Measurements from ENCODE around the gene SPINT2. TPM values are rescaled to one million over a fixed set of nuclear protein-coding genes. Genes with fewer than 3 reads are reported as not detected.

Gene SPINT2
- total RNA-seq, 2 experiments from 2014 or later = 57.5 to 60.9 TPM

GRCh38 chr19:38245826-38246498, 18.4 kb upstream of the SPINT2 start:
- H3K4me3 Mint-ChIP-seq = no peak overlapping the region
- ChIA-PET POLR2A (no interaction called here), CTCF (interaction anchor here (0.9 to 2.2 kb wide), 5 partner anchors 74 to 343 kb away, joined by 3 to 6 read pairs (median 5); partner anchors contain the start of genes CATSPERG and KCNK6)
- H3K27ac Mint-ChIP-seq = no peak overlapping the region
- no peak for DNase-seq
- H3K9me3 Mint-ChIP-seq = no peaks in the 10 kb centered on the region
- no peaks in the 10 kb centered on the region for H3K27me3 Mint-ChIP-seq
- H3K36me3 Mint-ChIP-seq = no peaks in the 10 kb centered on the region
- H3K4me1 Mint-ChIP-seq (ENCODE audit: low read depth) = peaks cover 2% of the 10 kb centered on the region
- intact Hi-C loops (cut with micrococcal nuclease) = no loop called here

DNA sequence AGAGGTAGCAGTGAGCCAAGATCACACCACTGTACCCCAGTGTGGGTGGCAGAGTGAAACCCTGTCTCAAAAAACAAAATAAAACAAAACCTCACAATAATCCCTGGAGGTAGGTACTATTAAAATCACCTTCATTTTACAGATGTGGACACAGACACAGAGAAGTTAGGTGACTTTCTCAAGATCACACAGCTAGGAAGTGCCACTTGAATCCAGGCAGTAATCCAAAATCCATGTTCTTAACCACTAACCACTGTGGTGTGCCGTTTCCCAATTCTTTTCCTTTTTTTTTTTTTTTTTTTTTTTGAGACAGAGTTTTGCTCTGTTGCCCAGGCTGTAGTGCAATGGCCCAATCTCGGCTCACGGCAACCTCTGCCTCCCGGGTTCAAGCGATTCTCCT, 17.2 kb upstream of the SPINT2 start:
- POLR2A ChIA-PET = interaction anchor here (0.7 kb wide), 1 partner anchor 428 kb away, joined by 4 read pairs; no protein-coding TSS in a partner anchor
- CTCF ChIA-PET = interaction anchor here (1.3 to 2.1 kb wide), 3 partner anchors 89 to 344 kb away, joined by 3 to 6 read pairs (median 5); partner anchors contain the start of gene CATSPERG
- no peak overlapping the region for H3K4me3 Mint-ChIP-seq
- H3K4me1 Mint-ChIP-seq (ENCODE audit: low read depth) = peaks cover 2% of the 10 kb centered on the region
- peaks cover 3% of the 10 kb centered on the region for H3K27me3 Mint-ChIP-seq
- no peak for DNase-seq
- no peaks in the 10 kb centered on the region for H3K9me3 Mint-ChIP-seq
- intact Hi-C loops (cut with micrococcal nuclease) = no loop called here
- H3K36me3 Mint-ChIP-seq = no peaks in the 10 kb centered on the region
- no peak overlapping the region for H3K27ac Mint-ChIP-seq

GRCh38 chr19:38247734-38248268, 16.6 kb upstream of the SPINT2 start:
- no peaks in the 10 kb centered on the region for H3K9me3 Mint-ChIP-seq
- POLR2A ChIA-PET = interaction anchor here (0.7 kb wide), 2 partner anchors 106 to 427 kb away, joined by 3 to 4 read pairs; no protein-coding TSS in a partner anchor
- no peak overlapping the region for H3K27ac Mint-ChIP-seq
- H3K4me1 Mint-ChIP-seq (ENCODE audit: low read depth) = peaks cover 2% of the 10 kb centered on the region
- CTCF ChIA-PET = no interaction called here
- no peak overlapping the region for H3K4me3 Mint-ChIP-seq
- H3K27me3 Mint-ChIP-seq = peaks cover 3% of the 10 kb centered on the region
- no peak for DNase-seq
- H3K36me3 Mint-ChIP-seq = no peaks in the 10 kb centered on the region
- intact Hi-C loops (cut with micrococcal nuclease) = no loop called here

GRCh38 chr19:38248421-38248820, 16.0 kb upstream of the SPINT2 start:
- DNase-seq = no peak
- H3K4me3 Mint-ChIP-seq = no peak overlapping the region
- CTCF ChIA-PET = interaction anchor here (0.9 kb wide), 1 partner anchor 91 kb away, joined by 3 read pairs; no protein-coding TSS in a partner anchor
- no peak overlapping the region for H3K27ac Mint-ChIP-seq
- no peaks in the 10 kb centered on the region for H3K36me3 Mint-ChIP-seq
- H3K27me3 Mint-ChIP-seq = peaks cover 3% of the 10 kb centered on the region
- intact Hi-C loops (cut with micrococcal nuclease) = no loop called here
- peaks cover 2% of the 10 kb centered on the region for H3K4me1 Mint-ChIP-seq (ENCODE audit: low read depth)
- H3K9me3 Mint-ChIP-seq = no peaks in the 10 kb centered on the region
- POLR2A ChIA-PET = interaction anchor here (0.6 to 0.7 kb wide), 2 partner anchors 107 to 622 kb away, joined by 3 read pairs; no protein-coding TSS in a partner anchor

DNA sequence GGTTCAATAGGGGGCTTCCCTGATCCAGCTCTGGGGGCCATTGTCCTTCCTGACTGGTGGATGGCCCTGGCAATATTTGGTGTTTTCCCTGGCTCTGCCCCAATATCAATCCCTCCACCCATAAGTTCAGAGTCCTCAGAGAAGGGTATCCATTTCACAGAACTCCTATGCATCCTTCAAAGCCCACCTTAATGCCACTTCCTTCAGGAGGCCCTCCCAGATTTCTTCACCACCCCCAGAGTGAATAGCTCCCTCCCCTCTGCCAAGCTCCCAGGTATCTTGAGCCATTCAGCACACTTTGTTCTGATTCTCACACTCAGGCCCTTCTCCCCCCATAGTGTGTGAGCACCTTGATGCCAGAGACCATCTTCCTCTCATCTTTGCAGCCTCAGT, 13.9 kb upstream of the SPINT2 start:
- Mint-ChIP-seq H3K36me3 (no peaks in the 10 kb centered on the region), H3K9me3 (no peaks in the 10 kb centered on the region), H3K4me3 (no peak overlapping the region), H3K4me1 (ENCODE audit: low read depth) (no peaks in the 10 kb centered on the region), H3K27ac (no peak overlapping the region), H3K27me3 (peaks cover 10% of the 10 kb centered on the region)
- ChIA-PET CTCF (no interaction called here), POLR2A (no interaction called here)
- intact Hi-C loops (cut with micrococcal nuclease) = no loop called here
- DNase-seq = no peak

GRCh38 chr19:38250821-38251563, 13.4 kb upstream of the SPINT2 start:
- Mint-ChIP-seq H3K27me3 (peaks cover 14% of the 10 kb centered on the region), H3K4me1 (ENCODE audit: low read depth) (no peaks in the 10 kb centered on the region), H3K36me3 (no peaks in the 10 kb centered on the region), H3K27ac (no peak overlapping the region), H3K4me3 (no peak overlapping the region), H3K9me3 (no peaks in the 10 kb centered on the region)
- CTCF ChIA-PET = interaction anchor here (1.2 to 2.2 kb wide), 2 partner anchors 16 to 349 kb away, joined by 3 to 7 read pairs; no protein-coding TSS in a partner anchor
- POLR2A ChIA-PET = no interaction called here
- DNase-seq = no peak
- intact Hi-C loops (cut with micrococcal nuclease) = no loop called here

DNA sequence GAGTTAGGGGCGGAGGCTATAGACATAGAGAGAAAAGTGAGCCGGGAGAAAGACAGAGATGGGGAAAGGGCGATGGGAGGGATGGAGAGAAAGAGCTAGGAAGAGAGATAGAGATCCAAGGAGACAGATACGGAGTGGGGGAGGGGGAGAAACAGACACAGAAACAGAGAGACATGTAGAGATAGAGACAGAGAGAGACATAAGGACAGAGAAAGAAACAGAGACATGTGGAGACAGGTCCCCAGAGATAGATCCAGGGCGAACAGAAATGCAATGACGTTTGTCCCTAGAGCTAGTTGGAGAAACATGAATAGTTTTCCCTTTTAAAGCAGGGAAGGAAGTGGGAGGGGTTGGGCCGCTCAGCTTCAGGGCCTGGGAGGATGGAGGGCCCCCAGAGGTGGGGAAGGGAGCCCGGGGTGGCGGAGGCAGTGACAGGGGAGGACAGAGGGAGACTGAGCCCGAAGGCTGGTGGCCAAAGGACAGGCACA, 12.8 kb upstream of the SPINT2 start:
- peaks cover 15% of the 10 kb centered on the region for H3K27me3 Mint-ChIP-seq
- intact Hi-C loops (cut with micrococcal nuclease) = no loop called here
- H3K27ac Mint-ChIP-seq = no peak overlapping the region
- H3K4me3 Mint-ChIP-seq = no peak overlapping the region
- no peaks in the 10 kb centered on the region for H3K36me3 Mint-ChIP-seq
- no peaks in the 10 kb centered on the region for H3K4me1 Mint-ChIP-seq (ENCODE audit: low read depth)
- ChIA-PET POLR2A (no interaction called here), CTCF (interaction anchor here (0.5 to 2.2 kb wide), 4 partner anchors 8 to 349 kb away, joined by 3 to 7 read pairs (median 5); no protein-coding TSS in a partner anchor)
- H3K9me3 Mint-ChIP-seq = no peaks in the 10 kb centered on the region
- no peak for DNase-seq

DNA sequence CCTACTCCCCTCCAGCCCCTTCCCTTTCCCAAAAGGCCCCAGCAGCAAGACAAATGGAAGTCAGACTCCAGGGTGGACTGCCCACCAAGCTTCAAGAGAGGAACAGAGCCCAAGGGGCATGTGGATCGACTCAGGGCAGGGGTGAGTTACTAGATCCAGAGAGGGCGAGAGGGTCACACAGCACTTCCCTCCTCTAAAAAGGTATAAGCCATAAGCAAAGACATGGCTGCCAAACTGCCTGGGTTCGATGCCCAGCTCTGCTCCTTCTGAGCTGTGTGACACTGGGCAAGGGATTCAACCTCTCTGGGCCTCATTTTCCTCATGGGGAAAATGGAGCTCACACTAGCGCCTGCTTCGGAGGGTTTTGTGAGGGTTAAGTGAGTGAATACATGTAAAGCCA, 12.0 kb upstream of the SPINT2 start:
- ChIA-PET CTCF (interaction anchor here (0.5 to 2.2 kb wide), 3 partner anchors 9 to 350 kb away, joined by 3 to 7 read pairs (median 7); no protein-coding TSS in a partner anchor), POLR2A (no interaction called here)
- H3K36me3 Mint-ChIP-seq = no peaks in the 10 kb centered on the region
- no peak overlapping the region for H3K27ac Mint-ChIP-seq
- no peaks in the 10 kb centered on the region for H3K4me1 Mint-ChIP-seq (ENCODE audit: low read depth)
- H3K27me3 Mint-ChIP-seq = peaks cover 22% of the 10 kb centered on the region
- no peak overlapping the region for H3K4me3 Mint-ChIP-seq
- DNase-seq = no peak
- no peaks in the 10 kb centered on the region for H3K9me3 Mint-ChIP-seq
- intact Hi-C loops (cut with micrococcal nuclease) = no loop called here

- H3K4me3 Mint-ChIP-seq = no peak overlapping the region
- H3K4me1 Mint-ChIP-seq (ENCODE audit: low read depth) = no peaks in the 10 kb centered on the region
- CTCF ChIA-PET = interaction anchor here (1.2 to 2.2 kb wide), 2 partner anchors 9 to 351 kb away, joined by 7 read pairs; no protein-coding TSS in a partner anchor
- POLR2A ChIA-PET = no interaction called here
- peaks cover 24% of the 10 kb centered on the region for H3K27me3 Mint-ChIP-seq
- no peaks in the 10 kb centered on the region for H3K9me3 Mint-ChIP-seq
- no peak overlapping the region for H3K27ac Mint-ChIP-seq
- H3K36me3 Mint-ChIP-seq = no peaks in the 10 kb centered on the region
- DNase-seq = no peak
- intact Hi-C loops (cut with micrococcal nuclease) = no loop called here
Measured at GRCh38 chr19:38252941-38253691, 11.3 kb upstream of the SPINT2 start.

- CTCF ChIA-PET = no interaction called here
- H3K27me3 Mint-ChIP-seq = peaks cover 25% of the 10 kb centered on the region
Measured at GRCh38 chr19:38253788-38254187, 10.6 kb upstream of the SPINT2 start.

GRCh38 chr19:38255383-38256014, 8.9 kb upstream of the SPINT2 start:
- CTCF ChIA-PET = interaction anchor here (0.6 to 1.8 kb wide), 7 partner anchors 10 to 353 kb away, joined by 3 to 12 read pairs (median 3); no protein-coding TSS in a partner anchor
- Mint-ChIP-seq H3K27ac (no peak overlapping the region), H3K9me3 (no peaks in the 10 kb centered on the region), H3K27me3 (peaks cover 27% of the 10 kb centered on the region), H3K4me1 (ENCODE audit: low read depth) (peaks cover 2% of the 10 kb centered on the region), H3K36me3 (no peaks in the 10 kb centered on the region), H3K4me3 (no peak overlapping the region)
- intact Hi-C loops (cut with micrococcal nuclease) = no loop called here
- POLR2A ChIA-PET = no interaction called here
- DNase-seq = no peak

More at GRCh38 chr19:38253788-38254187, 10.6 kb upstream of the SPINT2 start:
- Mint-ChIP-seq H3K4me1 (ENCODE audit: low read depth) (no peaks in the 10 kb centered on the region), H3K36me3 (no peaks in the 10 kb centered on the region), H3K27ac (no peak overlapping the region), H3K9me3 (no peaks in the 10 kb centered on the region), H3K4me3 (no peak overlapping the region)
- no peak for DNase-seq
- POLR2A ChIA-PET = no interaction called here
- intact Hi-C loops (cut with micrococcal nuclease) = no loop called here
